Measurements from ENCODE around the gene ZNF431.

DNA sequence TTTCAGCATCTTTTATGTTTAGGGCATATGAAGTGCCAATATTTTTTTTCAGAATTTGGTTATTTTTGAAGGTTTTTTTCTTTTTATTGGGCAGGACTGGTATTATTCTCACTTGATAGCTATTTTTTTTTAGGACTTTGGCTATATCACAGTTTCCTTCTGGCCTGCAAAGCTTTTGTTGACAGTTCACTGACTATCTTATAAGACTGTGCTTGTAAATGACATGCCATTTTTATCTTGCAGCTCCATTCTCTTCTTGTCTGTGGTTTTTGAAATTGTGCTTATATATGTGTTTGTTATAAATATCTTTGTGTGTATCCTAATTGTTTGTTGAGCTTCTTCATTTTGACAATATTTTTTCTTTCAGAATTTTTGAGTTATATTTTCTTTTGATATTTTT, 26.4 kb upstream of the ZNF431 start:
- TF ChIP-seq GATA3 (IDR thresholded peaks at IDR 0.05; ENCODE audit: low read depth, low read length) (no peak), GATA2 (IDR thresholded peaks at IDR 0.05; ENCODE audit: low read depth, low read length) (no peak)

Measured in SH-SY5Y (cell line).